ENCODE measurements around the gene TBC1D22A. TPM values are rescaled to one million over a fixed set of nuclear protein-coding genes. Genes with fewer than 3 reads are reported as not detected.

TBC1D22A gene
- total and polyA plus RNA-seq, 8 donors = 12.0 to 17.6 (median 15.3) TPM

GRCh38 chr22:46953968-46954765, 191.7 kb downstream of the TBC1D22A start:
- Histone ChIP-seq H3K27me3 (no peaks in the 10 kb centered on the region), H3K4me1 (no peaks in the 10 kb centered on the region), H3K36me3 (no peaks in the 10 kb centered on the region), H3K27ac (no peak overlapping the region), H3K9me3 (no peaks in the 10 kb centered on the region), H3K4me3 (no peak overlapping the region)
- intact Hi-C loops (cut with DNase I) = no loop called here
- WGBS, 2 donors = 91 to 92% methylated on average over 18 of the region's 18 CpGs
- ATAC-seq (no peak), FAIRE-seq (no peak), DNase-seq (no peak)
- TF ChIP-seq CTCF (IDR thresholded peaks at IDR 0.05) = no peak

DNA sequence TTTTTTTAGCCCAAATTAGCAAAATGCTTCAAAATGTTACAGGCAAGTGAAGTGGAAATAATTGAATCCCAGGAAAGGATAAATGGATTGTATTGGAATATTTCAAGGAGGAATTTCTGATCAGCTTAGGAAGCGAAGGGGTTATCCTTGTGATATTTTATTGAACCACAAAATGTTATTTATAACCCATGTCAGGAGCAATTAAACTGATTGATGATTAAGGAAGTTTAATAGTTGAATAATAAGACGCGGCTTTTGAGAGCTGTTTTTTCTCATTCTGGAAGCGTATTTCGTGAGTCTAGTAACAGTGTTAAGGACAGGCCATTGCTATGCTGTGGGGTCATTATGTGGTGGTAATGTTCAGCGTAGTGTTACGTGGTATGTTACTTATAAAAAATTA, 192.3 kb downstream of the TBC1D22A start:
- no peaks in the 10 kb centered on the region for H3K9me3 ChIP-seq
- no peak overlapping the region for H3K27ac ChIP-seq
- intact Hi-C loops (cut with DNase I) = no loop called here
- no peaks in the 10 kb centered on the region for H3K27me3 ChIP-seq
- no peak for TF ChIP-seq CTCF (IDR thresholded peaks at IDR 0.05)
- ATAC-seq (no peak), DNase-seq (no peak), FAIRE-seq (no peak)
- no peaks in the 10 kb centered on the region for H3K36me3 ChIP-seq
- WGBS, 2 donors = 68 to 78% methylated on average over 7 of the region's 7 CpGs
- H3K4me1 ChIP-seq = no peaks in the 10 kb centered on the region
- no peak overlapping the region for H3K4me3 ChIP-seq

- Histone ChIP-seq H3K27me3 (no peaks in the 10 kb centered on the region), H3K9me3 (no peaks in the 10 kb centered on the region), H3K4me3 (no peak overlapping the region), H3K27ac (no peak overlapping the region), H3K4me1 (no peaks in the 10 kb centered on the region), H3K36me3 (no peaks in the 10 kb centered on the region)
- WGBS, 2 donors = 96 to 98% methylated on average over 19 of the region's 19 CpGs
- DNase-seq (no peak), ATAC-seq (no peak), FAIRE-seq (no peak)
- TF ChIP-seq CTCF (IDR thresholded peaks at IDR 0.05) = no peak
- intact Hi-C loops (cut with DNase I) = no loop called here
These were observed 194.2 kb downstream of the TBC1D22A start for GRCh38 chr22:46956498-46957215.

DNA sequence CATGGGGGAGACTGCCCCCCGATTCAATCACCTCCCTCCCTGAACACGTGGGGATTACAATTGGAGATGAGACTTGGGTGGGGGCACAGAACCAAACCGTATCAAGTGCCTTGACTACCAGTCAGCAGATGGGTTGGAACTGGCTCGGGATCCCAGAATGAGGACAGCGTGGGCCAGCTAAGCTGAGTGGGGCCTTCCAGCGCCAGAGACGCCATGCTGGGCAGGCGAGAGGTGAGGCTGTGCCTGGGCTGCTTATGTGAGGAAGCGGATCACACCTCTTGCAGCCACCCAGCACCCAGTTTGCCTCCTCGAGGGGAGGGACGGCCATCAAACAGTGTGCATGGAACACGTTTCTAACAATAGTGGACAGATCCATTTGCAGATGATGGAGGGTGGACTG, 195.1 kb downstream of the TBC1D22A start:
- Histone ChIP-seq H3K4me1 (no peaks in the 10 kb centered on the region), H3K4me3 (no peak overlapping the region), H3K9me3 (no peaks in the 10 kb centered on the region), H3K27ac (no peak overlapping the region), H3K36me3 (no peaks in the 10 kb centered on the region), H3K27me3 (no peaks in the 10 kb centered on the region)
- WGBS, 2 donors = 94 to 98% methylated on average over 12 of the region's 12 CpGs
- ATAC-seq (no peak), FAIRE-seq (no peak), DNase-seq (no peak)
- intact Hi-C loops (cut with DNase I) = no loop called here
- no peak for TF ChIP-seq CTCF (IDR thresholded peaks at IDR 0.05)

DNA sequence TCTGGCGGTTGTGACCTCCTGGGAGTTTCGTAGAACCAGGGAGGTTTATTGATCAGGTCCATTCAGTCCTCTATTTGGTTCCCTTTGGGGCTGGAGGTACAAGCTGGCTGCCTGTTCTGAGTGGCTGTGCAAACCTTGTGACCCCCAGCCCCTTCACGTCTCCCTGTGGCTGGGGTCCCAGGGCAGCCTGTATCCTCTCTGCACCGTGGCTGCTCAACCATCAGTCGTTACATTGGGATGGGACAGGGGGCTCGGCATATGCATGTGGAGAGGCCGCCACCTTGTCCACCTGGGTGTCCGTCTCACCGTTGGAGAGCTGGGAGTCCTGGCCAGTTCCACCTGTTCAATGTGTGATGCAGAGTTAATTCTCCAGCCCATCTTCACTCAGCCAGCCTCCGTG, 195.7 kb downstream of the TBC1D22A start:
- intact Hi-C loops (cut with DNase I) = no loop called here
- DNase-seq (no peak), ATAC-seq (no peak), FAIRE-seq (no peak)
- 93 to 94% methylated on average over 10 of the region's 10 CpGs for WGBS, 2 donors
- Histone ChIP-seq H3K27me3 (no peaks in the 10 kb centered on the region), H3K27ac (no peak overlapping the region), H3K36me3 (no peaks in the 10 kb centered on the region), H3K4me3 (no peak overlapping the region), H3K9me3 (no peaks in the 10 kb centered on the region), H3K4me1 (no peaks in the 10 kb centered on the region)
- TF ChIP-seq CTCF (IDR thresholded peaks at IDR 0.05) = no peak
